Measurements from ENCODE around the gene B2M.
A peak's percentile ranks its signal among the peaks of the same experiment; 100 is the strongest.
"Not testable (repeated sequence)": the region's sequence is repeated elsewhere in the genome, so short reads cannot be mapped to it uniquely, and the experiment has no call there.

B2M gene

DNA sequence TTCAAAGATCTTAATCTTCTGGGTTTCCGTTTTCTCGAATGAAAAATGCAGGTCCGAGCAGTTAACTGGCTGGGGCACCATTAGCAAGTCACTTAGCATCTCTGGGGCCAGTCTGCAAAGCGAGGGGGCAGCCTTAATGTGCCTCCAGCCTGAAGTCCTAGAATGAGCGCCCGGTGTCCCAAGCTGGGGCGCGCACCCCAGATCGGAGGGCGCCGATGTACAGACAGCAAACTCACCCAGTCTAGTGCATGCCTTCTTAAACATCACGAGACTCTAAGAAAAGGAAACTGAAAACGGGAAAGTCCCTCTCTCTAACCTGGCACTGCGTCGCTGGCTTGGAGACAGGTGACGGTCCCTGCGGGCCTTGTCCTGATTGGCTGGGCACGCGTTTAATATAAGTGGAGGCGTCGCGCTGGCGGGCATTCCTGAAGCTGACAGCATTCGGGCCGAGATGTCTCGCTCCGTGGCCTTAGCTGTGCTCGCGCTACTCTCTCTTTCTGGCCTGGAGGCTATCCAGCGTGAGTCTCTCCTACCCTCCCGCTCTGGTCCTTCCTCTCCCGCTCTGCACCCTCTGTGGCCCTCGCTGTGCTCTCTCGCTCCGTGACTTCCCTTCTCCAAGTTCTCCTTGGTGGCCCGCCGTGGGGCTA, at the start of gene B2M, which contains the start of gene PATL2:
B2M (plus strand) TSS at position 422 of the 647 bp plus-strand sequence; CDS start at position 452, 30 bp downstream.
PATL2 (minus strand) TSS at position 228 of the 647 bp plus-strand sequence. CDS start 34,833 bp downstream, outside the sequence.
- peak; percentile 95 for DNase-seq (ENCODE audit: low spot score)

DNA sequence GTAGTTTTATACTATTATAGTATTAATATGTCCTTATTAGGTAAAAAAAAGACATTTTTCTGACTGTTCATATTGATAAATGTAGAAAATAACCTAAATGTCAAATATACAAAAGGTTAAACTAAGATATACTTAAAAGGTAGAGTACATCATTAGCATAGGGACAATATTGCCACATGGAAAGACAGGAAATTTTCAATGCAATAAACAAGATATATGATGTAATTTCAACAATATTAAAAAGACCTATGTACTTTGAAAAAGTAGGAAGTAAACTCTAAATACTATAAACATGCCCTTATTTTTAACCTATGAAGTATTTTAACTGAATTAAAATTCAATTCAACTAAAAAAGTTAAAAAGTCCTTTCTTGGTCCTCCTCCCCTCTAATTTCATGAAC, 49.7 kb upstream of the B2M start:
- DNase-seq (ENCODE audit: low spot score) = no peak

DNA sequence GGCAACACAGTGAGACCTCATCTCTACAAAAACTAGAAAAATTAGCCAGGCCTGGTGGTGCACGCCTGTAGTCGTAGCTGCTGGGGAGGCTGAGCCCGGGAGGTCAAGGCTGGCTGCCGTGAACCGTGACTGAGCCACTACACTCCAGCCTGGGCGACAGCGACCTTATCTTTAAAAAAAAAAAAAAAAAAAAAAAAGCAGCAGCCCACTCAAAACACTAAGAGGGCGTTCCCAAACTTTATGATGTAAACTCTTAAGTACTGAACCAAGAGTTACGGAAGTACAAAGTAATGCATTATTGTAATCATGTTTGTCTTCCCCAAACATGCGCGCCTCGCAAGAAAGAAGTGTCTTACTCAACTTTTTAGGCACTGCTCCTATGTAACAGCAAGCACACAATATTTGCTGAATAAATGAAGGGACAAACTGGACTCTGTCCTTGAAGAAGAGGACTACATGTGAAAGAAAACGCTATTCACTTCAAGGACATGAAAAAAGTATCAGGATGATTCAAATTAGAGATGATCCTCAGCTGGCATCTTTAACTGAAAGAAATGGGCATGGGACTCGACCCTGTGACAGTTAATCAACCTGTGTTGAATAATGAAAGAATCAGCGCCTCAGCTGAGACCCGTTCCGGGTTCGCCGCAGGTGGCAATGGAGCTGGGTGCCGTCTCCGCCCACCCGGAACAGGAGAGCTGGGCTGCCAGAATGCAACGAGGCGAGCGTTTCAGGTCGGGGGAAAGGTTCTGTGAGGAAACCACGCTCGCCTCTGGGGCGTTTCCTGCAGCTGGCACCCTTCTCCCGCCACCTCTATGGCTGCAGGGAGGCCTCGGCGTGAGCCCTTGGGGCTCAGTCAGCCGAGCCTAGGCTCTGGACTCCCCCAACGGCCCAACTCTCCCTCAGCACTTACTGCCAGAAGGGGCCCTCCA, 48.6 kb upstream of the B2M start:
- DNase-seq (ENCODE audit: low spot score) = peak; percentile 47

DNA sequence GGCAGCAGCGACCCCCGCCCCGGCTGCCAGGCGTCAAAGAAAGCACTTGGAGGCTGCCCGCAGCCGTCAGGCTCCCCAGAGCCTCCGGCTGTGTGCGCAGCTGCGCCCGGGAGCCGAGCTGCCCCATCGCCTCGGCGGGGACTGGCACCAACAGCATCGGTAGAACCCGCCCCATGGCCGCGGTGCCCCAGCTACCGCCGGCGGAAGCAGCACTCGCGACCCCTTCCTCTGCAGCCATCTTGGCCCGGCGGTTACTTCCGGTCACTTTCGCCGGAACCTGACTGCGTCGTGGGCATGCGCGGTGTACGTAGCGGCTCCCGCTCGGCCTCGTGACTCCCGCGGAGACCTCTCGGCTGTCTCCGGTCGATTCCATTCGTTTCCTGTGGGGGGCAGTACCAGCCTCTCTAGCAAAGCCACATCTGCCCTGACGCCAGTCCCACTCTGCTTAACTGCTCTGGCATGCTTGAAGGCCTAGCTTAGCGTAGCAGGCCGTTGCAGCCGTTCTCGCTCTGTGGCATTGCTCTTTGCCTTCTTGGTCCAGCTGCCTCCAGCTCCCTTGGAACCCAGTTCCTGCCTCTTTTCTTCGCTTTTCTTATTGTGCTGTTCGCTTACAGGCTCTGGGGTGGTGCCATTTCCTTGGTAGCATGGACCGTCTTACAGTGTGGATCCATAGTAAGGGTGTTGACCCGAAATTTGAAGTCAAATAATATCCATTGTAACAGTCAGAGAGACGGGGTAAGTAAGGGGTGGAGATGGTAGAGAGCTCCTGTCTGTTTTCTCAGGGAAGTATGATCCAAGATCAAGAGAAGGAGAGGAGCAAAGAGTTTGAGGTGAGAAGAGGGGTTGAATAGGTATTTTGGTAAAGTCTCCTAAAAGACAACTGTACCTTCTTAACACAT, 47.7 kb upstream of the B2M start, which contains the start of gene SPG11:
SPG11 (minus strand) TSS at position 253 of the 899 bp plus-strand sequence; CDS start at position 238, 15 bp downstream.
- peak; percentile 98 for DNase-seq (ENCODE audit: low spot score)

DNA sequence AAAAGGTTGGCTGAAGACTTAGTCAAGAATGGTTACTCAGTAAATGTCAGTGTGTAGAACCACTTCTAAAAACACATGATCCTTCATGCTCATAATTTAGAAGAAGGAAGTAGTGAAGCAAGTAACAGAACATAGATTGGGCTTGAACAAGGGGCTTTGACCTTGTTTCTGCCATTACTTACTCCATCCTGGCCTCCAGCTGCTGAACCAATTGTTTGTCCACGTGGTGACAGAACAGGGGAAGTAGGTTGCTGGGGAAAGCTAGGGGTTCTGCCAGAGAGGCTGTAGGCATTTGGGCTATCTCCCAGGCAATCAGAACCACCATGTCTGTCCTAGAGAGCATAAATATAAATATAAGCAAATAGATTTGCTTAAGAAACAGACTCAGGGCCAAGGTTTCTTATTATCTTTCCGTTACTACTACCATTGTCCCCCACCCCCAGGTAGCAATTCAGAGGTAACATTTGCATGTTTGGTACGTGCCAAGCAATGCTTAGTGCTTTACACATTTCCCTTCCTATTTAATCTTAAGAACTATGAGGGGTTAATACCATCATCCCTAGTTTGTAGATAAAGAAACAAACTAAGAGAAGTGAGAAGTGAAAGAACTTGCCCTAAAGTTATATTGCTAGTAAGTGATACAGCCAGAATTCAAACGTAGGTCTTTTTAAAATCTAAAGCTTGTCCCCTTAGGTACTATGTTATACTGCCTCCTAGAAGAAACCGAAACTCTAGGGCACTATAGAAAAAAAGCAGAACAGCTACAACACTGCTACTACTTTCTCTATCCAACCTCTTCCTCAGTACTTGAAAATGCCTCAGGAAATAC, 44.9 kb upstream of the B2M start:
- DNase-seq (ENCODE audit: low spot score) = no peak

DNA sequence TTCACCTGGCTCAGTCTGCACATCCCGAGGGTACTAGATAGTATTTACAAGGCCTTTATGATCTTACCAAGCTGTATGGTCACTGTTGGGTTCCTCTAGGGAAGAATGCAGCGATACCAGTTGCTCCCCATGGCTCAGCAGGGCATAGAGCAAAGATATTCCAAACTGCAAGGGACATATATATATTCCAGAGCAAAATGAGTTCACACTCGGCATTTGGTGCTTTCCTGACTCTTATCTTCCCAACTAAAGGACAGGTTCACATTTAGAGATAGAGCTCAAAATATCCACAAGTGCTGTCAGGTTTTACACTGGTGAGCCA, 44.3 kb upstream of the B2M start:
- no peak for DNase-seq (ENCODE audit: low spot score)

DNA sequence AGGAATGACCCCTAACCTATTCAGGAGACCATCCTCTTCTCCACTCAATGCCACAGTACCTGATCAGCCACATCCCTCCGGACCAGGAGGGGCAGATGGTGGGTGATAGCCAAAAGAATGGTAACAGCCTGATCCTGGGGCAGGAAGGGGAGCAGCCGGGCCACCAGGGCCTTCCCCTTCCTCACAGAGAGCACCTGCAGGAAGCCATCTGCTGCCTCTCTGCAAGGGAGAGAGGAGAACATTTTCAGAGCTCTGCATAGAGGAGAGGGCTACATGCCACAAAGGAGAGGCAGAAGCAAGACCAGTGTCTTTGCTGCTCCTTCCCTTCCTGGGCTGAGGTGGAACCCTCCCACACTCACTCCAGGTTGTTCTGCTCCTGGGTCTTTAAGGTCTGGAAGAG, 42.4 kb upstream of the B2M start:
- no peak for DNase-seq (ENCODE audit: low spot score)

DNA sequence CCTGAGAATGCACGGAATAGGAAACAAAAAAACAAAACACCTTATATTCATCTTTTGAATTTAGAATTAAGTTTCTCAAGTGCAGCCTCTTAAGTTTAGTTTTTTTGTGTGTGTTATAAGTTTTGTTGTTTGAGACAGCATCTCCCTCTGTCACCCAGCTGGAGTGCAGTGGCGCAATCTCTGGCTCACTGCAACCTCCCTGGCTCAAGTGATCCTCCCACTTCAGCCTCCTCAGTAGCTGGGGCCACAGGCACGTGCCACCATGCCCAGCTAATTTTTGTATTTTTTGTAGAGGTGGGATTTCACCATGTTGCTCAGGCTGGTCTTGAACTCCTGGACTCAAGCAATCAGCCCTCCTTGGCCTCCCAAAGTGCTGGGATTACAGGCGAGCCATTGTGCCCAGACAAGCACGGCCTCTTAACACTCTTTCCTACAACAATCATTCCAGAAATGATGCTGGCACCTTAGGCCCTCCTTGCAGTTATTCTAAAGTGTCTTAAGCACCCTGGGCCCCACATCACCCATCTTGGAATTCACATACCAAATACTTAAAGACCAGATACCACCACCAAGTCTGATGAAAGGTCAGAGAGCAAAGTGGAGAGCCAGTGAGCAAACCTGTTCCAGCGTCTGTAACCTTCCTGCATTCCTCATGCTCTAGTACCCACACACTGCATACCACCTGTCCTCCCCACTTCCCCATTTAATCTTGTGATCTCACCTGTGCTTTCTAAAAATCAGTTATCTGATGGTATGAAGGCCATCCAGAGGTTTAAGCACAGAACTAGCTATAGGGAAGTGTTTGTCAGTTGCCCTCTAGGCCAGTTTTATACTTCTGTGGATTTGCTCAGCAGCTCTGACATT, 41.0 kb upstream of the B2M start:
- no peak for DNase-seq (ENCODE audit: low spot score)

DNA sequence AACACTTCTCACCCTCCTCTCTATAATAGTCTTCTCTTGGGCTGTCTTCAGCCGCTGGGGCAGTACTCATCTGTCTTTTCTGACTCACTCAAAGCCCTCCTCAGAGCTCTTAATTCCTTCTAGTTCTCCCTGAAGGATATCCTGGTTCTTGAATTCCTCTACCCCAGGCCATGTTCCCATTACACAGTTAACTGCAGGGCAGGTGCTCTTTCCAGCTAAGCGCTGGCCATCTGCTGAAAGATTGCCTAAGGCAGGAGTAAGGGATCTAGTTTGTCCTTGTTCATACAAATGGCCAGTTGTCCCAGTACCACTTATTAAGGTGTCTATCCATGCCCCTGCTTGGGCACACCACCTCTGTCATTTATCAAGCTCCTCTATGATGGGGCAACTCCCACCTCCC, 37.7 kb upstream of the B2M start:
- no peak for DNase-seq (ENCODE audit: low spot score)

DNA sequence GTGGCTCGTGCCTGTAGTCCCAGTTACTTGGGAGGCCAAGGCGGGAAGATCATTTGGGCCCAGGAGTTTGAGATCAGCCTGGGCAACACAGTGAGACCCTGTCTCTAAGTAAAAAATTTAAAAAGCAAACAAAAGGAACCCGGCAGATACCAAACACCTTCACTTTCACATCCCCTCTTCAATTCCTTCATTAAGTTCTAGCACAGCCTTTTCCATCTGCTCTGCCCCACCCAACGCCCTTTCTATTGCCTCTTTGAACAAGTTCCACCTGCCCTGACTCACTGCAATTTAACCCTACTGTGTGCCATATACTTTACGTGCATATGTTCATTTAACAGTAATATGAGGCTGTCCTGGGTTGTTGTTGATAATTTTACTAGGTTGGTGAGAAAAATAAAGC, 35.4 kb upstream of the B2M start:
- DNase-seq (ENCODE audit: low spot score) = no peak

DNA sequence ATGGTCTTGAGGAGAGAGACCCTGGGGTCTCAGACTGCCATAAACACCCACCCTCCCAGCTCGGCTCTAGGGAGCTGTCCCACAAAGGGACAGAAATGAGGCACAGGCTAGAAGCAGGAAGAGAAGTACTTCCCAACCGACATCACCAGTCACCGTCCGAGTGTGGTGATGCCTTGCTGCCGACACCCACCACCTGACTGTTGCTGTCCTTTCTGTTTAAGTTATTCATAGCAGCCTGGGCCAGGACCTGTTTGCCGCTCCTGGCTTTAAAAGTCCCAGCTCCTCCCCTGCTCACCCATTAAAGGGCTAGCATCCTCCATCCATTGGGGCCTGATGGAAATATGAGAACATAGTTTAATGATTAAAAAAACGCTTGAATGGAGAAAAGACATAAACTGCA, 34.6 kb upstream of the B2M start:
- no peak for DNase-seq (ENCODE audit: low spot score)

DNA sequence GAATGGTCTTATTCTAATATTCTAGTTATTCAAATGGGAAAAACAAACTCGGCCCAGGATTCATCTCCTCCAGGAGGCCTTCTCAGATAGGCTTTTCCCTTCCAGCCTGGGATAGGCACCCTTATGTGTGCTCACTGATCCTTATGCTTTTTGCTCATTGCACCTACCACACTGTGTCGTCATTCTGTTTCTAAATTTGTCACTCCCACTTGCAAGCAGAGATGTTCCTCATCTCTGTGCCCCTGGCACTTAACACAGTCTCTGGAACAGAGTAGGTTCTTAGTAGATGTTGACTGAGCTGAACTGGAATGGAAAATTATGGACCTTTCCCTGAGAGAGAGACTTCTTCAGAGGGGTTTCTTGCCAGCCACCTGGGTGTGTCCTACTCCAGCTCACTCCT, 29.1 kb upstream of the B2M start:
- no peak for DNase-seq (ENCODE audit: low spot score)

DNA sequence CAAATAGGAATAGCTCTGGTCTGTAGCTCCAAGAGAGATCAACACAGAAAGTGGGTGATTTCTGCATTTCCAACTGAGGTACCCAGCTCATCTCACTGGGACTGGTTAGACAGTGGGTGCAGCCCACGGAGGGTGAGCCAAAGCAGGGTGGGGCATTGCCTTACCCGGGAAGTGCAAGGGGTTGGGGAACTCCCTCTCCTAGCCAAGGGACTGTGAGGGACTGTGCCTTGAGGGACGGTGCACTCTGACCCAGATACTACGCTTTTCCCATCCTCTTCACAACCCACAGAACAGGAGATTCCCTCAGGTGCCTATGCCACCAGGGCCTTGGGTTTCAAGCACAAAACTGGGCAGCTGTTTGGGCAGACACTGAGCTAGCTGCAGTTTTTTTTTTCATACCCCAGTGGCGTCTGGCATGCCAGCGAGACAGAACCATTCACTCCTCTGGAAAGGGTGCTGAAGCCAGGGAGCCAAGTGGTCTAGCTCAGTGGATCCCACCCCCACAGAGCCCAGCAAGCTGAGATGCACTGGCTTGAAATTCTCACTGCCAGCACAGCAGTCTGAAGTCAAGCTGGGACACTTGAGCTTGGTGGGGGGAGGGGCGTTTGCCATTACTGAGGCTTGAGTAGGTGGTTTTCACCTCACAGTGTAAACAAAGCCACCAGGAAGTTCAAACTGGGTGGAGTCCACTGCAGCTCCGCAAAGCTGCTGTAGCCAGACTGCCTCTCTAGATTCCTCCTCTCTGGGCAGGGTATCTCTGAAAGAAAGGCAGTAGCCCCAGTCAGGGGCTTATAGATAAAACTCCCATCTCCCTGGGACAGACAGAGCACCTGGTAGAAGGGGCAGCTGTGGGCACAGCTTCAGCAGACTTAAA, 28.3 kb upstream of the B2M start:
- not testable (repeated sequence) for DNase-seq (ENCODE audit: low spot score)

DNA sequence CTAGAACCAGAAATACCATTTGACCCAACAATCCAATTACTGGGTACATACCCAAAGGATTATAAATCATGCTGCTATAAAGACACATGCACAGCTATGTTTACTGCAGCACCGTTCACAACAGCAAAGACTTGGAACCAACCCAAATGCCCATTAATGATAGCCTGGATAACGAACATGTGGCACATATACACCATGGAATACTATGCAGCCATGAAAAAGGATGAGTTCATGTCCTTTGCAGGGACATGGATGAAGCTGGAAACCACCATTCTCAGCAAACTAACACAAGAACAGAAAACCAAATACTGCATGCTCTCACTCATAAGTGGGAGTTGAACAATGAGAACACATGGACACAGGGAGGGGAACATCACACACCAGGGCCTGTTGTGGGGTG, 22.0 kb upstream of the B2M start:
- not testable (repeated sequence) for DNase-seq (ENCODE audit: low spot score)

DNA sequence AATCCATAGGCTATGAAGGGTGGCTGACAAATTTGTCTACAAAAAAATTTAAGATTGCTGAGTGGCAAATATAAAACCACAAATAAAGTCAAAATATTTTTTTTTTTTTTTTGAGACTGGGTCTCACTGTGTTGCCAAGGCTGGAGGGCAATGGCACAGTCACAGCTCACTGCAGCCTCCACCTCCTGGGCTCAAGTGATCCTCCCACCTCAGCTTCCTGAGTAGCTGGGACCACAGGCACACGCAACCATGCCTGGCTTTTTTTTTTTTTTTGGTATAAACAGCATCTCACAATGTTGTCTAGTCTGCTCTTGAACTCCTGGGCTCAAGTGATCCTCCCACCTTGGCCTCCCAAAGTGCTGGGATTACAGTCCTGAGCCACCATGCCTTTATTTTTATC, 21.1 kb upstream of the B2M start:
- DNase-seq (ENCODE audit: low spot score) = not testable (repeated sequence)

DNA sequence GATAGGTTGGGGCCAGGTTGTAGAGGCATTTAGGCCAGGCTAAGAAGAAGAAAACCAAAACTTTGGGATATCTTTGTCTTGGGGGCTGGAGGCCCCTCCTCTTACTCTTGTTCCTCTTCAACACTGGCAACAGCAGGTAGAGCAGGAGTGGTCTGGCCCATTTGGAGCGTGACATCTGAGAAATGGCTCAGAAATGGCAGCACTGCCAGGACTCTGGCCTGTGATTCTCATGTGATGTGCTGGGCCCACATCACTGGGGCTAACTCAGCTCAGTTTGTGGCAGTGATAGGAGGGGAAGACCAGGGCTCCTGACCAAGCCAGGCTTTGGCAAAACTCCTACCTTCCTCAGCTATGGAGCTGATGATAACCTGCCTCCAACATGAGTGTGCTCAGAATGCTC, 18.7 kb upstream of the B2M start:
- DNase-seq (ENCODE audit: low spot score) = no peak

DNA sequence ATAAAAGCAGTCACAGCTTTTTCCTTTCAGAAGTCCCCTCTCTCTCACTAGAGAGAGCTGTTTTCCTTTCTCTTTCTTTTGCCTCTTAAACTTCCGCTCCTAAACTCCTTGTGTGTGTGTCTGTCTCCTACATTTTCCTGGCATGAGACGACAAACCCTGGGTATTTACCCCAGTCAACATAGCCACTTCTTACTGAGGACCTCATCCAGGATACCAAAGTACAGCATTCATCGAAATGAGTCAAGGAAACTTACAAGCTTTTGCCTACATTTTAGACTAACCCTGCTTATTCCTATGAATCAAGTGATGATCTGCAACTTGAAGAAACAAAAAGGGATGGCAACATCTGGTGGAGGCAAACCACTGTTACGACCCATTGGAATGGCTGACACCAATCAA, 16.9 kb upstream of the B2M start:
- no peak for DNase-seq (ENCODE audit: low spot score)

DNA sequence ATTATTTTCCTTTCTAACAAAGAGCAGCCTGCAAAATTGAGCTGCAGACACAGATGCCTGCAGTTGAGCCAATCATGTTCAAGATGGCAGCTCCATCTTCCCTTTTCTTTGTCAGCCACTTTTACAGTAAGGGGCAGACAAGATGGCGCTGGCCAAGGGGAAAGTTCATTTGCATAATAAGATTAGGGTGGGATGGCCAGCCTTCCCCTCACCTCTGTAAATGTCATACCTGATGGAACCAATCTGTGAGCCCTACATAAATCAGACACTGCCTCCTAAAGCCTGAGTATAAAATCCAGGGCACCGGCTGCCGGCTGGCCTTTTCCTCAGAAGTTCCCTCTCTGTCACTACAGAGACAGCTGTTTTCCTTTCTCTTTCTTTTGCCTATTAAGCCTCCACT, 16.0 kb upstream of the B2M start:
- no peak for DNase-seq (ENCODE audit: low spot score)

DNA sequence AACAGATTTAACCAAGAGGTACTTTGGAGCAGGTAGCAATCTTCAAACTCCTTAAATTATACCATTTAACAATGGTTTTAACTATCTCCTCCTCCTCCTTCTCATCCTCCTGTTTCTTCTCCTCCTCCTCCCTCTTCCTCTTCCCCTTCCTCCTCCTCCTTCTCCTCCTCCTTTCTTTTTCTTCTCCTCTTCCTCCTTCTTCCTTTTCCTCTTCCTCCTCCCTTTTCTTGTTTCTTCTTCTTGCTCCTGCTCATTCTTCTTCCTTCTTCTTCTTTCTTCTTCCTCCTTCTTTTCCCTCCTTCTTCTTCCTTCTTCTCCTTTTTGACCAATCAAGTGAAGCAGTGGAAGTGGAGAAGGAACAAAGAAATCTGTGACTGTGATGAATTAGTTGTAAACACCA, 14.3 kb upstream of the B2M start:
- DNase-seq (ENCODE audit: low spot score) = no peak

Data from kidney capillary endothelial cell (primary cell).